Head of caudate nucleus (tissue), 42 donors: ENCODE measurements around the gene SEL1L3.

Source experiments
- DNase-seq, 42 donors: peaks; one replicate each; pipeline versions ENCODE4 v3.0.0 to v3.0.0-alpha.2; 2020 to 2021; ENCODE audit warnings: mixed read lengths in 7 of 42
- intact Hi-C: fragments of 100-400 bp; cut with DNase I; formaldehyde crosslinking; loops from one replicate; pipeline ENCODE4 v1.15.0; 2022

Gene SEL1L3

DNA sequence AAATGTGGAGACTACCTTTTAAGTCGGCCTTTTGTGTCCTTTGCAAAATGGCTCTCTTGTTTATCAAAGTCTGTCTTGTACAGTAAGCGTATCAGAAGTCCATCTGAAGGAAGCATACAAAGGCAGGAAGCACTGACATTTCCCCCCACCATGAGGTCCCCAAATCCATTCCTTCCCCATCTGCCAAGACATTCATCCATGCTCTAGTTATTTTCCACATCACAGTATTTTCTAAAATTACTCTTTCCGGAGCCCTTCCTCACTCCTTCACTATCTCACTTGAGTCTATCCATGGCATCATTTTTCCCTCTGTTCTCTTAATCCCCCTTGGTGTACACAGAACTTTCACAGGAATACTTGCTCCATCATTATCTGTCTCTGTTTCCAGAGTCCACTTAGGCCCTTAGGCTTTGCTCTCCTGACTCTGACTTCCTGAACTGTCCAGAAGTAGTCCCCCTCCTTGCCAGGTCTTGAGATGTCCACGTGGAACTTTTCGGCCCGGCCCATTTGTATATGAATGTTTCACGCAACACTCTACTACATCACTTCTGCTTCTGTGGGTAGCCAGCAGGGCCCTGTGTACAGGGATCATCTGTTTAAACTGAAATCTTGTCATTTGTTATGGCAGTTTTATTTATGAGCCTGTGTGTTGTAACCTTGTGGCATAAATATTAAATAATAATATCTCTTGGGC is 2.1 kb downstream of the SEL1L3 start:
- intact Hi-C loops: no loop called here
- no peak for DNase-seq

DNA sequence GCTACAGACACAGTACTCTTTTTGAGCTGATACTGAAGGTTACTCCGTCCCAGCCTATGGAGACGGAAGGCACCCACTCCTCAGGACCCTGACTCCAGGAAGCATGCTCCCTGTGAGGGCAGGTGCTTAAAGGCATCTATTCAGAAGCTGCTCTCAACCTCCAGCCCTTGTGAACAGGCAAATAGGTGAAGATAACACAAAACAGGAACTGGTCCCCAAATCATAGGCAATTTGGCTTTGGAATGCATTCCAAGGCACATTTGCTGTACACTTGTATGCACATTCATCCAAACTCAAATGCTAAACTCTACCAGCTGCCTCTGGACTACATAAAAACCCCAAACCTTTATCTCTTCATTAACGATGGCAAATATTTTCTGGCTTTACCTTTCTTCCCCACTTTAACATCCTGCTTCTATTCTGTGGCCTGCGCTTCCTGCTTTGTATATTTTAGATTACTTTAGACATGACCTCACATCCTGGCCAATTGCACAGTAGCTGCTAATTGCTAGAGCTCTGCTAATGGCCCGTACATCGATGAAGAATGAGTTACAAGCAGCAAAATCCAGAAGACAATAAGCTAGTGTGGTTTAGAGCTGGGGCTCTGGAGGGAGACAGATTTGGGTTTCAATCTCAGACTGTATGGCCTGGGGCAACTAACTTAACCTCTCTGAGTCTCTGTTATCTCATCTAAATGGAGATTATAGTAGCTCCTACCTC is 3.2 kb downstream of the SEL1L3 start:
- DNase-seq: no peak
- intact Hi-C loops: no loop called here

DNA sequence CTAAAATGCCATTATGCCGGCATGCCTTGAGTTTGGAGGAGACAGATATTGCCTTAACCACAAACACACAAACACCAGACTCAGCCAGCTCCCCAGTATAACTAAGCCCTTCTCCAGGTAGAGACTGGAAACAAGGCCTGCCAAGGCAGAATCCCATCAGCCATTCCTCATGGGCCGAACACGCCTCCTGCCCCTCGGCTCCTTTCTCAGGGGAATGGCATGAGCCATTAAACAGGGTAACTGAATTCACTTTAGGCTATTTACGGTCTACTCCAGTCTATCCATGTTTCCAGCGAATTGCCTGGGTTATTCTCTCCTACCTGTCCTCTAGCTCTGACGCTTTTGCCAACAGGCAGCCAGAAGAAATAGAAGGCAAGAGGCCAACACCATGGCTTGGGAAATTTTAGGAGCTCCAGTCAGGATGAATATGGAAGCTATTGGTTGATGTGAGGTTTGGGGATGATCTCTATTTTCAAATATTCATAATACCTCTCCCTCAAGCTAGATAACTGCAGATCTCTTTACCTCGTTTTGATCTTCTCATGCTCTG is 4.9 kb downstream of the SEL1L3 start:
- no peak for DNase-seq
- intact Hi-C loops: no loop called here

DNA sequence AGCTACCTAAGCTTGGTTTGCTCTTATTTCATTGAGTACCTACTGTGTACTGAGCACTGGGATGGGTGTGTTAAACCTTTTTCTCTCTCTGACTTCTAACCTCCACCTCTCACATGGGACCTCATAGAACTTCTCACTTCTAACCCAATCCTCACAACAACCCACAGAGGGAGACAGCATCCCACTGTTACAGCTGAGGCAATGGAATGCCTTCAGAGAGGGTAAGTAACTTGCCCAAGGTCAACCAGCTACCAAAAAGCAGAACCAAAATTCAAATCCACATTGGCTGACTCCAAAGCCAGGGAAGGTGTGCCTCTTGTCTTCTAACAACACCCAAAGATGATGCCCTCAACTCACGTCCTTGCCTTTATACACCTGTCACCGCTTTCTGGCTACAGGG is 5.4 kb downstream of the SEL1L3 start:
- intact Hi-C loops: no loop called here
- DNase-seq: no peak

DNA sequence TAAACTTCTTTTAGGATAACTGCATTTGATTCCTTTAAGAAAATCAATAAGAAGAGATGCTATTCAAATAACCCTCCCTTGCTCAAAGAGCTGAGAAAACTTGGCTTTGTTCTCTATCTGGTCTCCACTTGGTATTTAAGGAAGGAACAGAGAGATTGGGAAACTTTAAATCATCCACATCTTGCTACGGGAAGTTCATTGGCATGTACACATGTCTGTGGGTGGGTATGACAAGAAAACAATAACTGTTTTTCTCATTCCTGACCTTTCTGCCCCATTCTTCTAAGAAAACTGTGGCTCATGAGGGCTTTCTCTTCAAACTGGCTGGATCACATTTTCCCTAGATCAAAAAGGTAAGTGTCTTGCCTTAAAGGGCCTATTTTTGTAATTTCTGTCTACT is 6.0 kb downstream of the SEL1L3 start:
- intact Hi-C loops: no loop called here
- no peak for DNase-seq

DNA sequence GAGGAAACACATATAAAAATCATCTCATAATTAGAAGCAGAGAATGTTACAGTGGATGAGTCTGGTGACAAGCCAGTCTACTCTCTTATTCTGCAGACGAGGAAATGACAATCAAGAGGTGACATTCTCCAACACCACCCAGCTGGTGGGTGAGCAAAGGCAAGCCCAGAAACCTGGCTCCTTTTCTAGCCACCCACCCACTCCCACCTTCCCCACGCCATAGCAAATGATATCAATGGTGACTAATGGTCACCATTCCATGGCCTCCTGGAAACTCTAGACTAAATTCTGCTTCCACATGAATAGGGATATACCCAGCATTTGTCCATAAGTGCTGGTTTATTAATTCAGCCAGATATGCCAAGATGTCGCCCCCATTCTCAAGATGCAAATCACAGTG is 10.7 kb downstream of the SEL1L3 start:
- DNase-seq: no peak
- intact Hi-C loops: no loop called here

DNA sequence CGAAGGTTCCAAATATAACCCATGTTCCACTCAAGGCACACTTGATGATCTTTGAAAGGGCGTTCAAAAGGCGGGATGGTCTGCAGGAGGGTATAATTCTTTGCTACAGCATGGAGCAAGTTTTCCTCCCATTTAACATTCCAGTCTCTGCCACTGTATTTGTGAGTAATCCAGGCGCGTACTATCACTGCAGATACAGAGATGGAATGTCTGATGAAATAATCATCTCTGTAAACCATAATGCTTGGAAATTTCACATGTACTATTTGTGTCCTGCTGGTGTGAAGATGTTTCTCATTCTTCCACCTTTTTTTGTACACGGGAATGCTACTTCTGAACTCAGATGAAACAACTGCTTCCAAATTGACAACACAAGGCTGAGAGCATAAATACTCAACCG is 15.5 kb downstream of the SEL1L3 start:
- intact Hi-C loops: no loop called here
- no peak for DNase-seq

DNA sequence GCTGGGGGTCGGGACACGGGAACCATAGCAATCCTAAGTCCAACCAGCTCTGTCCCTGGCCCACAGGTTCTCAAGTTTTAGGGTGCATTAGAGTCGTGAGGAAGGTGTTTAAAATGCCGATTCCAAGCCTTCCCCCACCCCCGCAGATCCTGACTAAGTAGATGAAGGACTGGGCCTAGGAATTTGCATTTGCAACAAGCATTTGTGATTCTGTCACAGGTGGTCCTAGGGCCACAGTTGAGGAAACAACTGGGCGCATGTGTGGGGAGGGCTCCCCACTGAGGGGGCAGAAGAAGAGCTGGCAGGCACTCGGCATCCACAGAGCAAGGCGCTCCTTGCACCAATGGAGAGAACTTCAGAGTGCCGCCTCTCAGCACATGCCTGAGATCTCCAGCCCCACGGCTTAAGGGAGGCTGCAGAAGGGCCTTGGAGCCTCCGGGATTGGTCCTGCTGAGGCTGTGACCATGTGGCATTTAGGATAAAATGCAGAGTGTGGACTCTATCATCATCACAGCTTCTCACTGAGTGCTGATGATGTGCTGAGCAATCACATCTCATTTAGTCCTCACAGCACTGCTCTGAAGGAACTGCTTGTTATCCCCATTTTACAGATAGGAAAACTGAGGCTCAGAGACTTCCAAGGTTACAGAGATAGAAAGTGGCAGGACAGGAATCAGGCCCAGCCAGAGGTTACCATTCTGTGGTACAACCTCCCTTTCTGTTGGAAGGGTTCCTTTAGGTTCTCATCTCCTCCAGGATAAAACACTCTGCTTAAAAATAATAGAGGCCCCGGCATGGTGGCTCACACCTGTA is 16.7 kb downstream of the SEL1L3 start:
- intact Hi-C loops: no loop called here
- DNase-seq: no peak

DNA sequence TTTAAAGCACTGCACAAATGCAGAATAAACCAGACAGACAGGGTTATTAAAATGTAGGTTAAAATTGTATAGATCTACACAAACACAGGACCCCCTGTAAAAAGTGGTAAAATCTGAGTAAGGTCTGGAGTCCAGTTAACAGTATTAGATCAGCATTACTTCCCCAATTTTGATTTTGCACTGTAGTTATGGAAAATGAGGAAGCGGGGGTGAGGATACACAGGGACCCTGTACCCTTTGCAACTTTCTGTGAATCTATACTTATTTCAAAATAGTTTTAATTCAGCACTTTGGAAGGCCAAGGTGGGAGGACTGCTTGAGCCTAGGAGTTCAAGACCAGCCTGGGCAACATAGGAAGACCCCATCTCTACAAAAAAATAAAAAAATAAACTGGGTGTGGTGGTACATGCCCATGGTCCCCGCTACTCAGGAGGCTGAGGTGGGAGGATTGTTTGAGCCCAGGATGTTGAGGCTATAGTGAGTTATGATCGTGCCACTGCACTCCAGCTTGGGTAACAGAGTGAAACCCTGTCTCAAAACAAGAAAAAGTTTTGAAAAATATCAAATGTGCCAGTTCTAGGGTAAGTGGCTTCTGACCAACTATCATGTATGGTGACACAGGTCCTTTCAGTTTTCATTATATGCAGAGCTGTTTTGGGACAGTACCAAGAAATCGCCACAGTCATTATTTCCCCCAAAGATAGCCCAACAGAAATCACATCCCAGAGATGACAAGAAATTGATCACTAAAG is 17.7 kb downstream of the SEL1L3 start:
- intact Hi-C loops: no loop called here
- DNase-seq: no peak

DNA sequence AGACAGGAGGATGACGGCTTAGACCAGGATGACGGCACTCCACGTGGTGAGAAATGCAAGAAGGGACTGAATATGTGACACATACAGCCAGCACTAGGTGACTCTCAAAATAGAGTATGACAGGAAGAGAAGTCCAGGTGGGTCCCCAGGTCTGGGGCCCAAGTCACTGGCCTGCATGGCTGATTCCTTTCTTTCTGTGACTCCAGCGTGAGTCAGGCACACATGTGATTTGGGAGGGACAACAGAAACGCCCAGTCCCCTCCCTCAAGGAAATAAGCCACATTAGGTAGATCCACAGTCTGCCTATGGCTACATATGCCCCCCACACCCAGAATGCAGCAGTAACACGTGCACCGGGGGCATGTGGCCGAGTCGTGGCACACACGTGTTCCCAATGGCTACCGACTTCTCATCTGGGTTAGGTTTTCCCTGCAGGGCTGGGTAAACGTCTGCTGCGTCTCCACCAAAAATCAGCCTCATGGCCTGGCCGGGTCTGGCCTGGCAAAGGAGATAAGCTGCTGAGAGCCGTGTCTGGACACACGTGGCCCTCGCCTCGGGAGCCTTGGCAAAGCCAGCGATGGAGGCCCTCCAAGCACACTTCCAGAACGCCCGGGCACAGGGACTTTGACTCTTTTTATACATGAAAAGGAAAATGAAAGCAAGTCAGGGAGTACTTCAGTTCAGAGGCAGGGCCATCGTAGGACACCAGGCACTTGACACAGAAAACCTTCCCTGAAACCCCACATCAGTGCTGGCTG is 19.3 kb downstream of the SEL1L3 start:
- peak in 15 of 42 donors; percentile 10 to 68 (median 33) for DNase-seq
- intact Hi-C loops: no loop called here

DNA sequence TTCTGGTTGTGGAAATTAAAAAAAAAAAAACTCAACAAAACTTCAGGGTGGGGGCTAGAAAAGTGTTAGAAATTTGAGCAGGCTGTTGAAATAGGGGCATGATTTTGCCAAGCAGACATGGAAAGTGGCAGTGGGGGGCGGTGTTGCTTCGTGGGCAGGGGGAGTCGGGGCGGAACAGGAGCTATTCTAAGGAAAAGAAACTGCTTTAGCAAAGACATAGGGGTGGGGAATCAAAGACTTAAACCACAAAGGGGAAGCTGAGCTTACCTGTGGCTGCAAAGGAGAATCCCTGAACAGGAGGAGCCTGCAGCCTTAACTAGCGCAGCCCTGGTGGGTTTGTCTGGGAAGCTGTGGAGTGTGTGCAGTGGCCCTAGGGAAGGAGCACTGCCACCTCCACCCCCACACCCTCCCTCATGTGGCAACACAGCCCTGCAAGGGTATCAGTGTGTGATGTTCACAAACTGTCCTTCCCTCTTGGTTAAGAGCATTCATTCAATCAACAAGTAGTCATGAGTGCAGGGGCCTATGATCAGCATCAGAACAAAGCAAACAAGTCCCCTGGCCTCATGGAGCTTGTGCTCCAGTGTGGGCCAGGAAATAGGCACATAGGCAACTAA is 20.5 kb downstream of the SEL1L3 start:
- intact Hi-C loops: no loop called here
- peak in 1 of 42 donors; percentile 16 for DNase-seq

DNA sequence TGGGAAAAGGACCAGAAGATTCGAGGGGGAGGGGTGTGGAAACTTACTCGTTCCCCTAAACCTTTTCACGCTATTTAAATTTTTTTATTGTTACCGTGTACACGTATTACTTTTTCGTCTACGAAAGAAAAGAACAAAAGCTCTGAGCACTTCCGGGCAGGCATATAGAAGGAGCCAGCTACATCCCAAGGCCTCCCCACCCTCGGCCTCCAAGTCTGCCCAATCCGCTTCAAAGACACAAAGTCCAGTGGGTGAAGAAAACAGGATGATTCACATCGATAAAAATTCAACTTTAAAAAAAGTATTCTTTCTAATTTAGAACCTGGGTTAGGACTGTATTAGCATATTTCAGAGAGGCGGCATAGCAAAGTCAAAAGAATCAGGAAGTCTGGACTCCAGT is 23.1 kb downstream of the SEL1L3 start:
- intact Hi-C loops: no loop called here
- no peak for DNase-seq

DNA sequence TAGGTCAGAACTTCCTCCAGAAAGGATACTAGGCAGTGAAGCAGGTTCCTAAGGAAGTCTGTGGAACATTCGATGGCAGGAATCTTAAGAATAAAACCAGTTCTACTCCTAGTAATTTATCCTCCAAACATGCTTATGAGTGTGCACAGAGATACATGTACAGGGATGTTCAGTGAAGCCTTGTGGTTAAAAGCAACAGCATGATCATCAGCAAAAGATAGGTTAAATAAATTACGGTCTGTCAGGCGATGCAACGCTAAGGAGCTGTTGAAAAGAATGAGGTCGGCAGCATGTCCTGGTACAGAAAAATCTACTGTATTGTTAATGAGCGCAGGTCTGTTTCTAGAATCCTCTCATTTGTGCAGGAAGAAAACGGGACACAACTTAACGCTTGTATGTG is 23.6 kb downstream of the SEL1L3 start:
- DNase-seq: no peak
- intact Hi-C loops: no loop called here

DNA sequence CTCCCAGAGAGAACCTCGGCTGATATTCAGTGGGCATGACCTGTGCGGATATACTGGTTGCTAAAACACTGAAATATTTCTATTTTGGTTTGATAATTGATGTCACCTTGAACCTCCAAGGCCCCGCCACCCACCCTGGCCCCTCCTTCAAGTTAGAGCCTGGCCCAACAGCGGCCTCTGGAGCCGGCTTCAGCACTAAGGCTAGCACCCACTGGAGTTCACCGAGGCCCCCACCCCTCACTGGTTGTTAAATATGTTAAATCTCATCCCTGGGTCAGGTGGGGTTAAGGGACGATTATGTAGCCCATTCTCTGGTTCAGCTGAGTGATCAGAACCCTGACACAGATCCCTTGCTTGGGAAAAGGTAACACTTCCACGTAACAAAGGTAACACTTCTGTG is 24.3 kb downstream of the SEL1L3 start:
- intact Hi-C loops: no loop called here
- DNase-seq: no peak

DNA sequence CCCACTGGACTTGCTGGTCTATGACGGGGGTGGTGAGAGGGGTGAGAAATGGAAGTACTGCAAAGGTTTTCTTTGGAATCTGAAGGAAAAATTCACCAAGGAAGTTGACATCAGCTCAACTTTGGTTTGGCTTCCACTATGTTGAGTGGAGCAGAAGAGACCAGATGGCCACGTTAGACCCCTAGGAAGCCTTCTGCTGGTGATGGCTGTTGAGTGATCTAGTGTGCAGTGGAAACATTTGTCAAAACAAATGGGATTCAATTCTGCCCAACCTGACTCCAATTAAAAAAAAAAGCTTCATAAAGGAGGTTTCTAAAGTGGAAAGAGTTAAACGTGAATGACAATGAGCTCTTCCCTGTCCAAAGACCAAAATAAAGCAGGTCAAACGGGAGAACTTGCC is 25.7 kb downstream of the SEL1L3 start:
- intact Hi-C loops: no loop called here
- no peak for DNase-seq

DNA sequence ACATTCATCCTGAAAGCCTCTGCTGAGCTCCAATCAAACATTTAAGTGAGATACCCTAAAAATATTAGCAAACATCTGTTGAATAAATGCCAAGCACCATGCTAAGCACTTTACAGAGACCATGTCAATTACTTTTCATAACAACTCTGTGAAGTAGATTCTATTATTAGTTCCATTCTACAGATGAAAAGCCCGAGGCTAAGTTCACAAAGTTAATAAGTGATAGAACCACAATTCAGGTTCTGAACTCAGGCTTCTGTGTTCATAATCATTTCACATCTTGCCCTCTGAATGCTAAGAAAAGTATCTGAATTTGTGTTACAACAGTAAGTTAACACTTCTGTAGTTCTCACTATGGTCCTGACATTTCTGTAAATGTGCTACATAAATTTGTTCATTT is 27.4 kb downstream of the SEL1L3 start:
- DNase-seq: no peak
- intact Hi-C loops: no loop called here

DNA sequence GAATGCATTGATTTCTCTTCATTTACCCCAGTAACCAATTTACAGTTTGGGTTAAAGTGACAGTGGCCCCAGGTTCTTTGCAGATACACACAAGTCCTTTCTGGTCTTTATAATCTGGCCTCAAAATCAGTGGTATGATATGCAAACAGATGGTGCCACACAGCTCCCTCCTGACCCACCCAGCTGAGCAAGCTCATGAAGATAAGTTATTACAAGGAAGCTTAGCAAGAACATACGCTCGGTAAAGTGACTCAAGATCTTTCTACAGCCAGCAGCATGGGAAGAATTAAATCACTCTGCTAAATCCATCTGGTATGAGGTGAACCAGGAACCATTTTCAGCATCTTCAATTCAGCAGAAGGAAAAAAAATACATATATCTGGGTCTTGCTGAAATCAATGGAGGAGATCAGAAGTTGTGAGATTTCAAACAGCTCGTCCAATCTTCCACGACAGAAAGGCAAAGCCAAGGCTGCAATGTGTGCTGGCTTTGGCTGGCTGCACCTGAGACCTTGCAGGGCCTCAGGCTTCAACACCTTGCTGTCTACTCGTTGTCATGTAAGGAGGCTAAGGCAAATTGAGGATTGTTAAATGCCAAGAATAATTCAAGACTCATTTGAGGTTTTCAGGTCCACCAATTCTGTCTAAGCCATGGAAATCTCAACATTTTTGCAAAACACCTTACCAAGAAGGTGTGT is 28.2 kb downstream of the SEL1L3 start:
- DNase-seq: no peak
- intact Hi-C loops: no loop called here

DNA sequence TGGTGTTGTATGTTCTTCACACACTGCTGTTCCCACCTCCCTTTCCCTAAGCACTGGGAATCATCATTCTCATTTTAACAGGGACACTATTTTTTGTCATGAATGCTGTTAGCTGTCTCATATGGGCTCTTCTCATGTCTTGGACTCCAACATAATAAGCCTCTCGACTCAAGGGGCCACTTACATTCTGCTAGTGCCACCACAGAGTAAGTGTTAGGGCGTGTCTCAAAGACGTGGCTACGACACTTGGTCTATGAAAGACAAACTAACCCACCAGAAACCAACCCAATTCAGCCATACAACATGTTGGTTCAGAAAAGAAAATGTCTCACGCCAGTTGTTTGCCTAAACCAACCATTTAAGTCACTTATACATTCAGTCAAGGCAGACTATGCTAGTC is 32.2 kb downstream of the SEL1L3 start:
- no peak for DNase-seq
- intact Hi-C loops: no loop called here
